ENCODE data around the gene NUP188. TPM values are rescaled to one million over a fixed set of nuclear protein-coding genes. Genes with fewer than 3 reads are reported as not detected.
A peak's percentile ranks its signal among the peaks of the same experiment; 100 is the strongest.
"Not testable (repeated sequence)": the region's sequence is repeated elsewhere in the genome, so short reads cannot be mapped to it uniquely, and the experiment has no call there.

Gene NUP188
- total RNA-seq, 3 donors from 2014 or later = 32.3 to 49.5 (median 36.0) TPM

GRCh38 chr9:128940946-128941755 is 6.3 kb upstream of the NUP188 start:
- H3K27ac ChIP-seq = peak overlapping the region; percentile 48 to 58
- DNase-seq (ENCODE audit: low spot score in 2 of 2) = no peak
- H3K4me1 ChIP-seq = no peaks in the 10 kb centered on the region
- TF ChIP-seq POLR2A (IDR thresholded peaks at IDR 0.05) (no peak), POLR2AphosphoS5 (IDR thresholded peaks at IDR 0.05) (no peak), CTCF (IDR thresholded peaks at IDR 0.05) (no peak)
- H3K27me3 ChIP-seq = no peaks in the 10 kb centered on the region
- intact Hi-C loops (cut with DNase I; ENCODE audit: low total_unique reads) = loop anchor here (5.0 kb wide), 1 partner anchor 581 kb away; no protein-coding TSS in a partner anchor
- H3K4me3 ChIP-seq = no peak overlapping the region
- no peaks in the 10 kb centered on the region for H3K9me3 ChIP-seq
- no peaks in the 10 kb centered on the region for H3K36me3 ChIP-seq

- Histone ChIP-seq H3K27ac (peak overlapping the region; percentile 45 to 57), H3K9me3 (no peaks in the 10 kb centered on the region), H3K27me3 (no peaks in the 10 kb centered on the region), H3K4me1 (no peaks in the 10 kb centered on the region), H3K36me3 (no peaks in the 10 kb centered on the region), H3K4me3 (no peak overlapping the region)
- intact Hi-C loops (cut with DNase I; ENCODE audit: low total_unique reads) = loop anchor here (5.0 kb wide), 1 partner anchor 578 kb away; no protein-coding TSS in a partner anchor
- DNase-seq (ENCODE audit: low spot score in 2 of 2) = peak in 1 of 2 donors; percentile 5
- TF ChIP-seq CTCF (IDR thresholded peaks at IDR 0.05) = no peak
- no peak for TF ChIP-seq POLR2AphosphoS5 (IDR thresholded peaks at IDR 0.05)
- no peak for TF ChIP-seq POLR2A (IDR thresholded peaks at IDR 0.05)
Observed at GRCh38 chr9:128943832-128944620, 3.5 kb upstream of the NUP188 start.

GRCh38 chr9:128944966-128945365 is 2.5 kb upstream of the NUP188 start:
- H3K9me3 ChIP-seq; H3K27me3 ChIP-seq; H3K27ac ChIP-seq; H3K4me3 ChIP-seq; H3K36me3 ChIP-seq; DNase-seq (ENCODE audit: low spot score in 2 of 2); H3K4me1 ChIP-seq: not testable (repeated sequence)
- intact Hi-C loops (cut with DNase I; ENCODE audit: low total_unique reads) = loop anchor here (5.0 kb wide), 2 partner anchors 577 to 1133 kb away; no protein-coding TSS in a partner anchor

- no peak for TF ChIP-seq CTCF (IDR thresholded peaks at IDR 0.05)
- Histone ChIP-seq H3K4me1 (no peaks in the 10 kb centered on the region), H3K27ac (no peak overlapping the region), H3K9me3 (no peaks in the 10 kb centered on the region), H3K4me3 (peak overlapping the region in 1 of 3 donors; percentile 89), H3K27me3 (no peaks in the 10 kb centered on the region), H3K36me3 (no peaks in the 10 kb centered on the region)
- intact Hi-C loops (cut with DNase I; ENCODE audit: low total_unique reads) = loop anchor here (5.0 kb wide), 1 partner anchor 1134 kb away; no protein-coding TSS in a partner anchor
- peak; percentile 15 to 43 for DNase-seq (ENCODE audit: low spot score in 2 of 2)
Observed at GRCh38 chr9:128945798-128946501, 1.5 kb upstream of the NUP188 start.

- TF ChIP-seq CTCF (IDR thresholded peaks at IDR 0.05) (no peak), POLR2A (IDR thresholded peaks at IDR 0.05) (no peak)
- Histone ChIP-seq H3K9me3 (no peaks in the 10 kb centered on the region), H3K27me3 (no peaks in the 10 kb centered on the region), H3K4me3 (peak overlapping the region; percentile 89 to 96 (median 94)), H3K4me1 (no peaks in the 10 kb centered on the region), H3K36me3 (no peaks in the 10 kb centered on the region), H3K27ac (peak overlapping the region; percentile 92 to 94)
- intact Hi-C loops (cut with DNase I; ENCODE audit: low total_unique reads) = loop anchor here (5.0 kb wide), 1 partner anchor 1134 kb away; no protein-coding TSS in a partner anchor
- DNase-seq (ENCODE audit: low spot score in 2 of 2) = peak; percentile 30 to 50
Observed at GRCh38 chr9:128946571-128947276, 775 bp upstream of the NUP188 start.
